OCI-LY1 (cell line): ENCODE data around the gene ARHGEF12.

ENCODE experiments used
- CTCF ChIP-seq: fragments of 200-600 bp; sonication (generic), shearing (Covaris generic); IDR thresholded peaks from 2 replicates; pipeline ENCODE4 v1.5.1; 2017; ENCODE audit warnings: mild to moderate bottlenecking, antibody characterized with exemption, low read length, moderate library complexity, mixed read lengths
- EZH2 ChIP-seq: fragments of 200-600 bp; sonication (generic), shearing (Covaris generic); IDR thresholded peaks from 2 replicates; pipeline ENCODE4 v1.8.0; 2017; ENCODE audit warnings: borderline replicate concordance, mixed run types, mild to moderate bottlenecking, antibody characterized with exemption, low read length, moderate library complexity, mixed read lengths

- no peak for TF ChIP-seq CTCF
- no peak for TF ChIP-seq EZH2
Observed at GRCh38 chr11:120342226-120342625, 6.0 kb downstream of the ARHGEF12 start.
